ENCODE data around the gene PTPRQ. TPM values are rescaled to one million over a fixed set of nuclear protein-coding genes. Genes with fewer than 3 reads are reported as not detected.
"Not testable (repeated sequence)": the region's sequence is repeated elsewhere in the genome, so short reads cannot be mapped to it uniquely, and the experiment has no call there.

The PTPRQ gene
- total RNA-seq, 1 donor from 2014 or later = 0.07 TPM

DNA sequence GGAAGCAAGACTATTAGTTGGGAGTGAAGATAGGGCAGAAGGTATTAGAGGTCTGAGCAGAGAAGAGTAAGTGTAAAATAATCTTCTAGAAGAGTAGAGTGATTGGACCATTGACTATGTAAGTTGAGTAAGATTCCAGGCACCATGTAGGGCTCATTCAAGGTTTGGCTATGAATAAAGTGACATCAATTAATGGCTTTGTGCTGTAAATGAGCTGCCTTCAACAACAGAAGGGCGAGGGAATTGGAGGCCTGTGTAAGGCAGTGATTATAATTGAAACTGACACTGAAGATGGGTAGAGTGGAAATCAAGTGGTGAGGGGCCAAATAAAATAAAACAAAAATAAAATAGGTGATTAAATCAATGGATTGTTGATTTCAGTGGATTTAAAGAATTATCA is 26.4 kb downstream of the PTPRQ start:
- Histone ChIP-seq H3K4me2 (no peak overlapping the region), H3K4me3 (no peak overlapping the region), H3K36me3 (no peaks in the 10 kb centered on the region), H3K27me3 (no peaks in the 10 kb centered on the region), H3K9ac (no peak overlapping the region), H4K20me1 (ENCODE audit: low read depth) (no peaks in the 10 kb centered on the region), H3K4me1 (no peaks in the 10 kb centered on the region), H3K9me3 (ENCODE audit: low read depth) (no peaks in the 10 kb centered on the region), H2AFZ (replicated peaks) (no peak overlapping the region), H3K27ac (no peak overlapping the region), H3F3A (ENCODE audit: low read depth) (no peaks in the 10 kb centered on the region), H3K79me2 (ENCODE audit: low read depth) (no peaks in the 10 kb centered on the region)
- Mint-ChIP-seq H3K4me1 (no peaks in the 10 kb centered on the region), H3K36me3 (no peaks in the 10 kb centered on the region), H3K9me3 (no peaks in the 10 kb centered on the region), H3K27me3 (ENCODE audit: insufficient read depth, low read depth) (no peaks in the 10 kb centered on the region), H3K27ac (no peak overlapping the region), H3K4me3 (no peak overlapping the region)
- TF ChIP-seq EZH2 (IDR thresholded peaks at IDR 0.05) (no peak), EZH2phosphoT487 (IDR thresholded peaks at IDR 0.05) (no peak)
- TF ChIP-seq, protein P1, sequence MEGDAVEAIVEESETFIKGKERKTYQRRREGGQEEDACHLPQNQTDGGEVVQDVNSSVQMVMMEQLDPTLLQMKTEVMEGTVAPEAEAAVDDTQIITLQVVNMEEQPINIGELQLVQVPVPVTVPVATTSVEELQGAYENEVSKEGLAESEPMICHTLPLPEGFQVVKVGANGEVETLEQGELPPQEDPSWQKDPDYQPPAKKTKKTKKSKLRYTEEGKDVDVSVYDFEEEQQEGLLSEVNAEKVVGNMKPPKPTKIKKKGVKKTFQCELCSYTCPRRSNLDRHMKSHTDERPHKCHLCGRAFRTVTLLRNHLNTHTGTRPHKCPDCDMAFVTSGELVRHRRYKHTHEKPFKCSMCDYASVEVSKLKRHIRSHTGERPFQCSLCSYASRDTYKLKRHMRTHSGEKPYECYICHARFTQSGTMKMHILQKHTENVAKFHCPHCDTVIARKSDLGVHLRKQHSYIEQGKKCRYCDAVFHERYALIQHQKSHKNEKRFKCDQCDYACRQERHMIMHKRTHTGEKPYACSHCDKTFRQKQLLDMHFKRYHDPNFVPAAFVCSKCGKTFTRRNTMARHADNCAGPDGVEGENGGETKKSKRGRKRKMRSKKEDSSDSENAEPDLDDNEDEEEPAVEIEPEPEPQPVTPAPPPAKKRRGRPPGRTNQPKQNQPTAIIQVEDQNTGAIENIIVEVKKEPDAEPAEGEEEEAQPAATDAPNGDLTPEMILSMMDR (IDR thresholded peaks at IDR 0.05) = no peak
- DNase-seq (ENCODE audit: low spot score) = no peak

DNA sequence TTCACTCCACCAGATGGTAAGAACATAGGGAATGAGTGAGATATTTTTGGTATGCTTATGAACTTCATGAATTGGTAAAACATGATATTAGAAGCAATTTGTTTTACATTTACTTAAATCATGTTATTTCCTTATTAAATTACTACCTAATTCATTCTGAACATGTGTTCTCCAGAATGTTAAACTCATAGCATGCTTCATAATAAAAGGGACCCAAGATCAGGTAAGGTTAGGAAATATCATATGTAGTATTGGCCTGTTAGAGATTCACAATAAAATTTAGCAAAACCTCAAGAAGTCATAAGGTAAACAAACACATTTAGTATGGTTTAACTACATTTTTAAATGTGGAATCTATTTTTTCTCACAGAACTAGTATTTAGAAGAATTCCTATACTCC is 28.2 kb downstream of the PTPRQ start:
- no peak overlapping the region for H2AFZ ChIP-seq (replicated peaks)
- H3K27ac Mint-ChIP-seq = no peak overlapping the region

DNA sequence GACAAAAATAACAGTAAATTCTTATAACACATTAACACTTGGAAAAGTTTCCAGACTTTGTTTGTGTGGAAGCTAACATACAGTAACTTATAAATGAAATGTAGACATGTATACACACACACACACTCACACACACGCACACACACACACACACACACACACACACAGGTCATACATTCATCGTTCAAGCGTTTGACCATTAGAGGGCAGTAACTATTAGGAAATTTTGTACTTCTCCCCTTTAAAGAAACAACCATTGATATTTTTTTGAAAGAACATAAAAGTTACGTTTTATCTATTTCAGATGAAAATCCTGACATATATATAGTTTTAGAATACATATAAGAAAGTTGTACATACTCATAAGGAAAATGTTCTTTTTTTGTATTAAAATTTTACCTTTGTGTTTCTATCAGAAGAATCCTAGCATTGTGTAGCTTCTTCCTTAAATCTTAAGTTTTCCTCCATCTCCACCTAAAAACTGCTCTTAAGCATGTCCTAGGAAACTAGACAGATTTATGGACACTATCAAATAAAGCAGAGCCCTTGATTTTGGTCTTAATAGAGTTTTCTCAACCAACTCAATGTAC is 29.0 kb downstream of the PTPRQ start:
- no peaks in the 10 kb centered on the region for H3K4me1 ChIP-seq
- H3K4me1 Mint-ChIP-seq = no peaks in the 10 kb centered on the region
- no peak overlapping the region for H3K4me2 ChIP-seq
- peak; percentile 61 for DNase-seq (ENCODE audit: low spot score)
- no peaks in the 10 kb centered on the region for H3K79me2 ChIP-seq (ENCODE audit: low read depth)
- no peak overlapping the region for H3K4me3 ChIP-seq
- H3K36me3 Mint-ChIP-seq = no peaks in the 10 kb centered on the region
- H3K27me3 ChIP-seq = no peaks in the 10 kb centered on the region
- TF ChIP-seq EZH2 (IDR thresholded peaks at IDR 0.05) = no peak
- TF ChIP-seq, protein P1 (IDR thresholded peaks at IDR 0.05) = peak; percentile 71
- H2AFZ ChIP-seq (replicated peaks) = no peak overlapping the region
- no peaks in the 10 kb centered on the region for H4K20me1 ChIP-seq (ENCODE audit: low read depth)
- no peaks in the 10 kb centered on the region for H3K36me3 ChIP-seq
- H3K27me3 Mint-ChIP-seq (ENCODE audit: insufficient read depth, low read depth) = no peaks in the 10 kb centered on the region
- H3K27ac Mint-ChIP-seq = no peak overlapping the region
- H3K9me3 ChIP-seq (ENCODE audit: low read depth) = no peaks in the 10 kb centered on the region
- no peak overlapping the region for H3K9ac ChIP-seq
- no peak overlapping the region for H3K27ac ChIP-seq
- no peaks in the 10 kb centered on the region for H3F3A ChIP-seq (ENCODE audit: low read depth)
- no peak overlapping the region for H3K4me3 Mint-ChIP-seq
- no peaks in the 10 kb centered on the region for H3K9me3 Mint-ChIP-seq

More for the DNA sequence above, 28.2 kb downstream of the PTPRQ start:
- TF ChIP-seq EZH2 (IDR thresholded peaks at IDR 0.05) = no peak
- no peak for TF ChIP-seq EZH2phosphoT487 (IDR thresholded peaks at IDR 0.05)
- TF ChIP-seq, protein P1 (IDR thresholded peaks at IDR 0.05) = no peak
- no peaks in the 10 kb centered on the region for H3K79me2 ChIP-seq (ENCODE audit: low read depth)
- H3K27me3 ChIP-seq = no peaks in the 10 kb centered on the region
- H3K4me2 ChIP-seq = no peak overlapping the region
- DNase-seq (ENCODE audit: low spot score) = no peak
- Mint-ChIP-seq H3K4me1 (no peaks in the 10 kb centered on the region), H3K4me3 (no peak overlapping the region), H3K36me3 (no peaks in the 10 kb centered on the region), H3K9me3 (no peaks in the 10 kb centered on the region), H3K27me3 (ENCODE audit: insufficient read depth, low read depth) (no peaks in the 10 kb centered on the region)
- no peak overlapping the region for H3K27ac ChIP-seq
- no peaks in the 10 kb centered on the region for H4K20me1 ChIP-seq (ENCODE audit: low read depth)
- no peaks in the 10 kb centered on the region for H3F3A ChIP-seq (ENCODE audit: low read depth)
- no peak overlapping the region for H3K4me3 ChIP-seq
- no peaks in the 10 kb centered on the region for H3K9me3 ChIP-seq (ENCODE audit: low read depth)
- no peaks in the 10 kb centered on the region for H3K4me1 ChIP-seq
- H3K36me3 ChIP-seq = no peaks in the 10 kb centered on the region
- H3K9ac ChIP-seq = no peak overlapping the region

DNA sequence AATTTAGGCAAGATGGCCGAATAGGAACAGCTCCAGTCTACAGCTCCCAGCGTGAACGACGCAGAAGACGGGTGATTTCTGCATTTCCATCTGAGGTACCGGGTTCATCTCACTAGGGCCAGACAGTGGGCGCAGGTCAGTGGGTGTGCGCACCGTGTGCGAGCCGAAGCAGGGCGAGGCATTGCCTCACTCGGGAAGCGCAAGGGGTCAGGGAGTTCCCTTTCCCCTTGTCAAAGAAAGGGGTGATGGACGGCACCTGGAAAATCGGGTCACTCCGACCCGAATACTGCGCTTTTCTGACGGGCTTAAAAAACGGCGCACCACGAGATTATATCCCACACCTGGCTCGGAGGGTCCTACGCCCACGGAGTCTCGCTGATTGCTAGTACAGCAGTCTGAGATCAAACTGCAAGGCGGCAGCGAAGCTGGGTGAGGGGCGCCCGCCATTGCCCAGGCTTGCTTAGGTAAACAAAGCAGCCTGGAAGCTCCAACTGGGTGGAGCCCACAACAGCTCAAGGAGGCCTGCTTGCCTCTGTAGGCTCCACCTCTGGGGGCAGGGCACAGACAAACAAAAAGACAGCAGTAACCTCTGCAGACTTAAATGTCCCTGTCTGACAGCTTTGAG is 33.6 kb downstream of the PTPRQ start:
- not testable (repeated sequence) for H3K4me1 ChIP-seq; H4K20me1 ChIP-seq (ENCODE audit: low read depth); H3K27ac Mint-ChIP-seq; H3K36me3 Mint-ChIP-seq; DNase-seq (ENCODE audit: low spot score); H3K9me3 Mint-ChIP-seq; H3K4me3 Mint-ChIP-seq; H3K79me2 ChIP-seq (ENCODE audit: low read depth); H3K4me2 ChIP-seq; H3K9ac ChIP-seq; H3K27me3 ChIP-seq; H2AFZ ChIP-seq (replicated peaks); H3K9me3 ChIP-seq (ENCODE audit: low read depth); H3K4me3 ChIP-seq; H3K36me3 ChIP-seq; H3K27me3 Mint-ChIP-seq (ENCODE audit: insufficient read depth, low read depth); H3K4me1 Mint-ChIP-seq; H3F3A ChIP-seq (ENCODE audit: low read depth); H3K27ac ChIP-seq

Data from neural progenitor cell (in vitro differentiated cells).